ENCODE data around the gene EPHB1.

DNA sequence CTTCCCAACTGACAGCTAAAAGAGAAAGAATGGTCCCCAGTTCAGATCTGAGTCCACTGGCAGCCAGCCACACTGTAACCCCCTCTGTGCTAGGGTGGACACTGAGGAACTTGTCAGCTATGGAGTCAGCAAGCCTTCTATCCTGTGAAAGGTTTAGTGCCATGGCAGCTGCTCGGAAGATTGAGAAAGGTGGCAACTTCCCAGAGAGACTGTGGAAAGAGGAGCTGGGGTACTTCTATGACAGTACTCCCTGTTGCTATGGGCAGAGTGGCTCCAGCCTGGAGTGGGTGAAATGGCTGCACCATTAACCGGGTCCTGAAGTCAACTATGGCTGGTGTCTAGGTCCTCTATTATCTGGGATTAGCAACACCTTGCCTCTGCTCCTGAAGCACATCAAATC is 447.2 kb downstream of the EPHB1 start:
- TF ChIP-seq EP300 (conservative IDR thresholded peaks at IDR 0.05; ENCODE audit: poor library complexity, severe bottlenecking) (no peak), MXI1 (conservative IDR thresholded peaks at IDR 0.05; ENCODE audit: poor library complexity, severe bottlenecking) (no peak), EZH2 (IDR thresholded peaks at IDR 0.05; ENCODE audit: borderline replicate concordance, insufficient read depth, low read length, poor library complexity, severe bottlenecking) (no peak), POLR2AphosphoS5 (IDR thresholded peaks at IDR 0.05) (no peak), SMC3 (conservative IDR thresholded peaks at IDR 0.05; ENCODE audit: poor library complexity) (no peak), RAD21 (conservative IDR thresholded peaks at IDR 0.05) (no peak)
- TF ChIP-seq, protein P1, sequence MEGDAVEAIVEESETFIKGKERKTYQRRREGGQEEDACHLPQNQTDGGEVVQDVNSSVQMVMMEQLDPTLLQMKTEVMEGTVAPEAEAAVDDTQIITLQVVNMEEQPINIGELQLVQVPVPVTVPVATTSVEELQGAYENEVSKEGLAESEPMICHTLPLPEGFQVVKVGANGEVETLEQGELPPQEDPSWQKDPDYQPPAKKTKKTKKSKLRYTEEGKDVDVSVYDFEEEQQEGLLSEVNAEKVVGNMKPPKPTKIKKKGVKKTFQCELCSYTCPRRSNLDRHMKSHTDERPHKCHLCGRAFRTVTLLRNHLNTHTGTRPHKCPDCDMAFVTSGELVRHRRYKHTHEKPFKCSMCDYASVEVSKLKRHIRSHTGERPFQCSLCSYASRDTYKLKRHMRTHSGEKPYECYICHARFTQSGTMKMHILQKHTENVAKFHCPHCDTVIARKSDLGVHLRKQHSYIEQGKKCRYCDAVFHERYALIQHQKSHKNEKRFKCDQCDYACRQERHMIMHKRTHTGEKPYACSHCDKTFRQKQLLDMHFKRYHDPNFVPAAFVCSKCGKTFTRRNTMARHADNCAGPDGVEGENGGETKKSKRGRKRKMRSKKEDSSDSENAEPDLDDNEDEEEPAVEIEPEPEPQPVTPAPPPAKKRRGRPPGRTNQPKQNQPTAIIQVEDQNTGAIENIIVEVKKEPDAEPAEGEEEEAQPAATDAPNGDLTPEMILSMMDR (IDR thresholded peaks at IDR 0.05; ENCODE audit: poor library complexity, severe bottlenecking): no peak
- TF ChIP-seq, protein P2, sequence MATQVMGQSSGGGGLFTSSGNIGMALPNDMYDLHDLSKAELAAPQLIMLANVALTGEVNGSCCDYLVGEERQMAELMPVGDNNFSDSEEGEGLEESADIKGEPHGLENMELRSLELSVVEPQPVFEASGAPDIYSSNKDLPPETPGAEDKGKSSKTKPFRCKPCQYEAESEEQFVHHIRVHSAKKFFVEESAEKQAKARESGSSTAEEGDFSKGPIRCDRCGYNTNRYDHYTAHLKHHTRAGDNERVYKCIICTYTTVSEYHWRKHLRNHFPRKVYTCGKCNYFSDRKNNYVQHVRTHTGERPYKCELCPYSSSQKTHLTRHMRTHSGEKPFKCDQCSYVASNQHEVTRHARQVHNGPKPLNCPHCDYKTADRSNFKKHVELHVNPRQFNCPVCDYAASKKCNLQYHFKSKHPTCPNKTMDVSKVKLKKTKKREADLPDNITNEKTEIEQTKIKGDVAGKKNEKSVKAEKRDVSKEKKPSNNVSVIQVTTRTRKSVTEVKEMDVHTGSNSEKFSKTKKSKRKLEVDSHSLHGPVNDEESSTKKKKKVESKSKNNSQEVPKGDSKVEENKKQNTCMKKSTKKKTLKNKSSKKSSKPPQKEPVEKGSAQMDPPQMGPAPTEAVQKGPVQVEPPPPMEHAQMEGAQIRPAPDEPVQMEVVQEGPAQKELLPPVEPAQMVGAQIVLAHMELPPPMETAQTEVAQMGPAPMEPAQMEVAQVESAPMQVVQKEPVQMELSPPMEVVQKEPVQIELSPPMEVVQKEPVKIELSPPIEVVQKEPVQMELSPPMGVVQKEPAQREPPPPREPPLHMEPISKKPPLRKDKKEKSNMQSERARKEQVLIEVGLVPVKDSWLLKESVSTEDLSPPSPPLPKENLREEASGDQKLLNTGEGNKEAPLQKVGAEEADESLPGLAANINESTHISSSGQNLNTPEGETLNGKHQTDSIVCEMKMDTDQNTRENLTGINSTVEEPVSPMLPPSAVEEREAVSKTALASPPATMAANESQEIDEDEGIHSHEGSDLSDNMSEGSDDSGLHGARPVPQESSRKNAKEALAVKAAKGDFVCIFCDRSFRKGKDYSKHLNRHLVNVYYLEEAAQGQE (IDR thresholded peaks at IDR 0.05; ENCODE audit: borderline replicate concordance): no peak
